ENCODE measurements around the gene MAX.

GRCh38 chr14:65092349-65092748 lies 10.0 kb downstream of the MAX start:
- TF ChIP-seq POLR2AphosphoS5 (IDR thresholded peaks at IDR 0.05) (no peak), CTCF (IDR thresholded peaks at IDR 0.05) (no peak), POLR2A (IDR thresholded peaks at IDR 0.05) (no peak), EP300 (IDR thresholded peaks at IDR 0.05) (no peak)
